Measurements from ENCODE around the gene HIVEP3. TPM values are rescaled to one million over a fixed set of nuclear protein-coding genes. Genes with fewer than 3 reads are reported as not detected.

Gene HIVEP3
- total RNA-seq, 1 donor = 1.8 TPM

- TF ChIP-seq CTCF (IDR thresholded peaks at IDR 0.05; ENCODE audit: extremely low read depth, low read depth, low read length) = no peak
- peak; percentile 69 for DNase-seq (ENCODE audit: insufficient read length, low spot score, missing footprints)
- Histone ChIP-seq H3K4me3 (ENCODE audit: insufficient read depth, low read length) (no peak overlapping the region), H3K27me3 (ENCODE audit: insufficient read depth, low read length) (no peaks in the 10 kb centered on the region), H3K79me2 (ENCODE audit: insufficient read depth, low read length) (no peaks in the 10 kb centered on the region), H3K27ac (ENCODE audit: low read depth, low read length) (no peak overlapping the region), H3K4me2 (ENCODE audit: insufficient read depth, low read length) (no peak overlapping the region), H2AFZ (ENCODE audit: low read length) (no peak overlapping the region), H3K4me1 (ENCODE audit: insufficient read depth, low read length) (no peaks in the 10 kb centered on the region), H3K36me3 (ENCODE audit: insufficient read depth, low read length) (no peaks in the 10 kb centered on the region), H4K20me1 (ENCODE audit: insufficient read depth, low read length) (peaks cover 6% of the 10 kb centered on the region), H3K9me3 (ENCODE audit: low read depth, low read length) (no peaks in the 10 kb centered on the region)
Observed at GRCh38 chr1:41523071-41523470, 395.7 kb downstream of the HIVEP3 start.

GRCh38 chr1:41521766-41522165 is 397.0 kb downstream of the HIVEP3 start:
- TF ChIP-seq CTCF (IDR thresholded peaks at IDR 0.05; ENCODE audit: extremely low read depth, low read depth, low read length) = no peak
- H4K20me1 ChIP-seq (ENCODE audit: insufficient read depth, low read length) = peaks cover 4% of the 10 kb centered on the region
- H3K27me3 ChIP-seq (ENCODE audit: insufficient read depth, low read length) = no peaks in the 10 kb centered on the region
- no peaks in the 10 kb centered on the region for H3K79me2 ChIP-seq (ENCODE audit: insufficient read depth, low read length)
- H2AFZ ChIP-seq (ENCODE audit: low read length) = no peak overlapping the region
- H3K36me3 ChIP-seq (ENCODE audit: insufficient read depth, low read length) = no peaks in the 10 kb centered on the region
- H3K4me2 ChIP-seq (ENCODE audit: insufficient read depth, low read length) = no peak overlapping the region
- no peak overlapping the region for H3K4me3 ChIP-seq (ENCODE audit: insufficient read depth, low read length)
- peaks cover under 1% of the 10 kb centered on the region for H3K4me1 ChIP-seq (ENCODE audit: insufficient read depth, low read length)
- peak; percentile 60 for DNase-seq (ENCODE audit: insufficient read length, low spot score, missing footprints)
- H3K27ac ChIP-seq (ENCODE audit: low read depth, low read length) = no peak overlapping the region
- H3K9me3 ChIP-seq (ENCODE audit: low read depth, low read length) = no peaks in the 10 kb centered on the region

DNA sequence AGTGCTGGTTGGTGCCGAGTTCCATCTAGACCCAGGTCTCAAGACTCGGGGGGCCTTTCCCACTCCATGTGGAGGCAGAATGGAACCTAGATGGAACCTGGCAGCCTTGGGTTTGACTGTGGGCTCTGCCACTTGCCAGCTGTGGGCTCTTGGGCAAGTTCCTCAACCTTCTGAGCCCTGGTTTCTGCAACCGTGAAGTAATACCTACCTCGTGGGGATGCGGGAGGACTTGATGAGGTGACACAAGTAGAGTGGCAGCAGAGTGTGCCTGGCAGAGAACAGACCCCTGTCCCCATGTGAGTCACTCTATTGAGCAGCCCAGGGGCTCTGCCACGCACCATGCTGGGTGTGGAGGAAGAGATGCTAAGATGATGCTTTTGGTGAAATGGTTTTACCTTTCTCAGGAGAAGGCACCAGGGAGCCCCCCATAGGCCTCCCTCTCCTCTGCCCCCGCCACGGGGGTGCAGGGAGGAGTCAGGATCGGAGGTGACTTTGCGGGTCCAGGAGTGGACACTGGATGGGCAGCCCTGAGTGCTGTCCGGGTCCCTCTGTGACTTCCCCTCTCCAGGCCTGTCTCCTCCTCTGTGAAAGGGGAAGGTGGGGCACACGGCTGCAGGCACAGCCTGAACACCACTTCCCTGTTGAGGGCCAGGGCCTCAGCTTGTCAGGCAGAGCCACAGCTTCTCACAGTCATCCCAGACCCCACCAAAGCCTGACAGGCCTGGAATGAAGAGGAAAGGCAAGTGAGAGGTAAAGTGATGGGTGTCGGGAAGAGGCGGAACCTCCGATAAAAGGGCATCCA is 397.6 kb downstream of the HIVEP3 start:
- DNase-seq (ENCODE audit: insufficient read length, low spot score, missing footprints) = peak; percentile 87
- no peak overlapping the region for H2AFZ ChIP-seq (ENCODE audit: low read length)
- no peaks in the 10 kb centered on the region for H3K9me3 ChIP-seq (ENCODE audit: low read depth, low read length)

More for the DNA sequence above, 397.6 kb downstream of the HIVEP3 start:
- no peaks in the 10 kb centered on the region for H3K79me2 ChIP-seq (ENCODE audit: insufficient read depth, low read length)
- H4K20me1 ChIP-seq (ENCODE audit: insufficient read depth, low read length) = peaks cover 4% of the 10 kb centered on the region
- H3K4me3 ChIP-seq (ENCODE audit: insufficient read depth, low read length) = no peak overlapping the region
- H3K27ac ChIP-seq (ENCODE audit: low read depth, low read length) = no peak overlapping the region
- no peaks in the 10 kb centered on the region for H3K27me3 ChIP-seq (ENCODE audit: insufficient read depth, low read length)
- peaks cover 4% of the 10 kb centered on the region for H3K4me1 ChIP-seq (ENCODE audit: insufficient read depth, low read length)
- H3K36me3 ChIP-seq (ENCODE audit: insufficient read depth, low read length) = no peaks in the 10 kb centered on the region
- H3K4me2 ChIP-seq (ENCODE audit: insufficient read depth, low read length) = no peak overlapping the region
- no peak for TF ChIP-seq CTCF (IDR thresholded peaks at IDR 0.05; ENCODE audit: extremely low read depth, low read depth, low read length)

All from osteoblast (primary cell).